ENCODE results near the gene ACACB.

Gene ACACB

GRCh38 chr12:109082751-109083150, 33.6 kb upstream of the ACACB start:
- H2AFZ ChIP-seq (ENCODE audit: low read length): no peak overlapping the region
- H3F3A ChIP-seq (ENCODE audit: insufficient read depth, low read length): no peaks in the 10 kb centered on the region
- no peaks in the 10 kb centered on the region for H4K20me1 ChIP-seq (ENCODE audit: insufficient read depth, low read length)
- no peaks in the 10 kb centered on the region for H3K4me1 ChIP-seq (ENCODE audit: insufficient read depth, low read length, severe bottlenecking)
- H3K9ac ChIP-seq (ENCODE audit: low read length): no peak overlapping the region
- H3K36me3 ChIP-seq (ENCODE audit: insufficient read depth, low read length): peaks cover 20% of the 10 kb centered on the region
- no peaks in the 10 kb centered on the region for H3K9me2 ChIP-seq (ENCODE audit: low read depth, low read length)
- H3K79me2 ChIP-seq (ENCODE audit: insufficient read depth, low read length): no peaks in the 10 kb centered on the region
- TF ChIP-seq CTCF (IDR thresholded peaks at IDR 0.05; ENCODE audit: low read length) (no peak), EZH2 (IDR thresholded peaks at IDR 0.05; ENCODE audit: borderline replicate concordance, low read length) (no peak)
- H3K9me3 ChIP-seq (ENCODE audit: low read length): no peaks in the 10 kb centered on the region
- H3K4me2 ChIP-seq (ENCODE audit: low read length): no peak overlapping the region
- no peak overlapping the region for H3K4me3 ChIP-seq (ENCODE audit: low read depth, low read length, poor library complexity, severe bottlenecking)
- H3K27ac ChIP-seq (ENCODE audit: low read depth, low read length, poor library complexity, severe bottlenecking): no peak overlapping the region
- no peaks in the 10 kb centered on the region for H3K27me3 ChIP-seq (ENCODE audit: insufficient read depth, low read length)

GRCh38 chr12:109084425-109084824, 32.0 kb upstream of the ACACB start:
- no peak overlapping the region for H3K4me3 ChIP-seq (ENCODE audit: low read depth, low read length, poor library complexity, severe bottlenecking)
- no peak overlapping the region for H3K9ac ChIP-seq (ENCODE audit: low read length)
- H3K27ac ChIP-seq (ENCODE audit: low read depth, low read length, poor library complexity, severe bottlenecking): no peak overlapping the region
- peaks cover 27% of the 10 kb centered on the region; the same call in 1 of the 2 replicates for H3K36me3 ChIP-seq (ENCODE audit: insufficient read depth, low read length)
- H3F3A ChIP-seq (ENCODE audit: insufficient read depth, low read length): no peaks in the 10 kb centered on the region
- no peaks in the 10 kb centered on the region for H3K27me3 ChIP-seq (ENCODE audit: insufficient read depth, low read length)
- H4K20me1 ChIP-seq (ENCODE audit: insufficient read depth, low read length): no peaks in the 10 kb centered on the region
- no peak overlapping the region for H2AFZ ChIP-seq (ENCODE audit: low read length)
- H3K9me2 ChIP-seq (ENCODE audit: low read depth, low read length): no peaks in the 10 kb centered on the region
- H3K9me3 ChIP-seq (ENCODE audit: low read length): no peaks in the 10 kb centered on the region
- H3K4me1 ChIP-seq (ENCODE audit: insufficient read depth, low read length, severe bottlenecking): no peaks in the 10 kb centered on the region
- H3K4me2 ChIP-seq (ENCODE audit: low read length): no peak overlapping the region
- no peak for TF ChIP-seq EZH2 (IDR thresholded peaks at IDR 0.05; ENCODE audit: borderline replicate concordance, low read length)
- no peak for TF ChIP-seq CTCF (IDR thresholded peaks at IDR 0.05; ENCODE audit: low read length)
- H3K79me2 ChIP-seq (ENCODE audit: insufficient read depth, low read length): no peaks in the 10 kb centered on the region

DNA sequence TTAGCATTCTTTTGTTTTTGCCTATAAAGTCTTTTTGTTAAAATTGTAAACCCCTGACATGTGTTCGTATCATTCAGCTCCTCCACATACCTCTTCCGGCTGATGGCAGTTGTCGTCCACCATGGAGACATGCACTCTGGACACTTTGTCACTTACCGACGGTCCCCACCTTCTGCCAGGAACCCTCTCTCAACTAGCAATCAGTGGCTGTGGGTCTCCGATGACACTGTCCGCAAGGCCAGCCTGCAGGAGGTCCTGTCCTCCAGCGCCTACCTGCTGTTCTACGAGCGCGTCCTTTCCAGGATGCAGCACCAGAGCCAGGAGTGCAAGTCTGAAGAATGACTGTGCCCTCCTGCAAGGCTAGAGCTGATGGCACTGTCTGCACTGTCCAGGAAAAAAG, 30.8 kb upstream of the ACACB start:
- TF ChIP-seq EZH2 (IDR thresholded peaks at IDR 0.05; ENCODE audit: borderline replicate concordance, low read length) (no peak), CTCF (IDR thresholded peaks at IDR 0.05; ENCODE audit: low read length) (no peak)
- no peaks in the 10 kb centered on the region for H3K27me3 ChIP-seq (ENCODE audit: insufficient read depth, low read length)
- no peaks in the 10 kb centered on the region for H4K20me1 ChIP-seq (ENCODE audit: insufficient read depth, low read length)
- H3K4me3 ChIP-seq (ENCODE audit: low read depth, low read length, poor library complexity, severe bottlenecking): no peak overlapping the region
- no peaks in the 10 kb centered on the region for H3F3A ChIP-seq (ENCODE audit: insufficient read depth, low read length)
- H3K9me2 ChIP-seq (ENCODE audit: low read depth, low read length): no peaks in the 10 kb centered on the region
- no peak overlapping the region for H3K9ac ChIP-seq (ENCODE audit: low read length)
- H3K79me2 ChIP-seq (ENCODE audit: insufficient read depth, low read length): no peaks in the 10 kb centered on the region
- H2AFZ ChIP-seq (ENCODE audit: low read length): no peak overlapping the region
- H3K9me3 ChIP-seq (ENCODE audit: low read length): no peaks in the 10 kb centered on the region
- peaks cover 7% of the 10 kb centered on the region for H3K4me1 ChIP-seq (ENCODE audit: insufficient read depth, low read length, severe bottlenecking)
- H3K27ac ChIP-seq (ENCODE audit: low read depth, low read length, poor library complexity, severe bottlenecking): no peak overlapping the region
- H3K4me2 ChIP-seq (ENCODE audit: low read length): no peak overlapping the region
- H3K36me3 ChIP-seq (ENCODE audit: insufficient read depth, low read length): peaks cover 36% of the 10 kb centered on the region; the same call in 1 of the 2 replicates

Data from OCI-LY1 (cell line).